Measurements from ENCODE around the gene NCAN. TPM values are rescaled to one million over a fixed set of nuclear protein-coding genes. Genes with fewer than 3 reads are reported as not detected.
A peak's percentile ranks its signal among the peaks of the same experiment; 100 is the strongest.

NCAN gene
- total RNA-seq, 1 experiment from 2014 or later: 3.0 TPM

DNA sequence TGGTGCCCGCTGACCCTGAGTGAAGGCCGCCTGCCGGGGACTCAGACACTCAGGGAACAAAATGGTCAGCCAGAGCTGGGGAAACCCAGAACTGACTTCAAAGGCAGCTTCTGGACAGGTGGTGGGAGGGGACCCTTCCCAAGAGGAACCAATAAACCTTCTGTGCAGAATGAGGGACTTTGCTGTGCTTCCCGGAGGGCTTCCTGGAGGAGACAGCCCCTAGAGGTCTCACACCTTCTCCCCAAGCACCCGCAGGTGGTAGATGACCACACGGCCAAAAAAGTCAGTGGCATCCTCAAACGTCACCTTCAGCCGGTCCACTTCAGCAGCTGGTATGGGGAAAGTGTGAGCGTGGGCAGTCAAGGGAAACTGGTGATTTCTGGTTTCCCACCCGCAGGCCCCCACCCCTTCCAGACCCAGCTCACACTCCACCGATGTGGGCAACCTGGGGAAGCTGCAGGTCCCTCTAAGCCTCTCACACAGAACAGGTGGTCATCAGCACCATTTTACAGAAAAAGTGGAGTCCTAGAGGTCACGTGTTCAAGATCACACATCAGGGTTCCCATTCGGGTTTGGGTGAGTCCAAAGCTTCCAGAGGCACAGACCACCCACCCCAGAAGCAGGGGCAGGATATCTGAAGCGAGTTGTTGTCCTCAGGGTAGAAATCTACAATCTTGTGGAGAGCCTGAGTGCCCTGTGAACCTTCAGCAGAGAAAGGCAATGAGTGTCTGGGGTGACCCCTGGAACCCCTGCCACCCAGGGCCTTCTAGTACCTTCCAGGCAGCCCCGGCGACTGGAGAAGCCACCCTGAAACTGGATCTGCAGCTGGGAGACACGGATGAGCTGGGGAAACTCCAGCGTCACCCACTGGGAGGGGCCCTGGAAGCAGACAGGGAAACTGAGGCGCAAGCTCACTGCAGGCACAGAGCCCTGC is 9.8 kb upstream of the NCAN start:
- Mint-ChIP-seq H3K27me3 (ENCODE audit: low read depth) (peaks cover 37% of the 10 kb centered on the region), H3K4me3 (peak overlapping the region; percentile 88), H3K9me3 (no peaks in the 10 kb centered on the region; the same call in 1 of the 2 replicates), H3K4me1 (peaks cover 12% of the 10 kb centered on the region), H3K27ac (no peak overlapping the region), H3K36me3 (peaks cover 11% of the 10 kb centered on the region)
- ATAC-seq: no peak
- DNase-seq (ENCODE audit: low spot score): no peak
- ChIA-PET POLR2A (interaction anchor here (0.6 to 1.6 kb wide), 3 partner anchors 9 to 63 kb away, joined by 3 to 9 read pairs (median 4); no protein-coding TSS in a partner anchor), CTCF (interaction anchor here (1.5 to 4.2 kb wide), 2 partner anchors 10 to 23 kb away, joined by 4 to 22 read pairs; partner anchors contain the start of gene NCAN)
- TF ChIP-seq FOXK1 (CRISPR knock-in tag; IDR thresholded peaks at IDR 0.05) (0 out of 2 replicates have a peak, but pooled peaks have one; percentile 6), GABPB1 (CRISPR knock-in tag; IDR thresholded peaks at IDR 0.05) (no peak)

DNA sequence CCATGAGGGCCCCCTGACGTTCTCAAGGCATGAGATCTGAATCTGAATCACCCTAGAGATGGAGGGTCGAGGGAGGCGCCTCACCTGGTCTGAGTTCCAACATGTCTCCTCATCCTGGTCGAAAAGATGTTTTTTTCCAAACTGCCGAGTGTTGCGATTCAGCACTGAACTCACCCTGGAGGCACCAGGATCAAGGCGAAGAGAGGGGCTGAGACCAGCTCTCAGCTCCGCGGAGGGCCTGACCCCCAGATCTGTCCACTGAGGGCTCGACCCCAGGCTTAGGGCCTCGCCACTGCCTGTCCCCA is 9.1 kb upstream of the NCAN start:
- Mint-ChIP-seq H3K27ac (no peak overlapping the region), H3K9me3 (peaks cover 7% of the 10 kb centered on the region; the same call in 1 of the 2 replicates), H3K27me3 (ENCODE audit: low read depth) (peaks cover 44% of the 10 kb centered on the region), H3K4me3 (peak overlapping the region; percentile 88), H3K4me1 (peaks cover 12% of the 10 kb centered on the region), H3K36me3 (peaks cover 10% of the 10 kb centered on the region)
- TF ChIP-seq FOXK1 (CRISPR knock-in tag; IDR thresholded peaks at IDR 0.05) (0 out of 2 replicates have a peak, but pooled peaks have one; percentile 4), MYBL2 (CRISPR knock-in tag; IDR thresholded peaks at IDR 0.05) (no peak), MXD4 (CRISPR knock-in tag; IDR thresholded peaks at IDR 0.05; ENCODE audit: borderline replicate concordance) (no peak), SOX15 (CRISPR knock-in tag; IDR thresholded peaks at IDR 0.05) (no peak), GTF2I (CRISPR knock-in tag; conservative IDR thresholded peaks at IDR 0.05) (no peak)
- TF ChIP-seq, protein P1, sequence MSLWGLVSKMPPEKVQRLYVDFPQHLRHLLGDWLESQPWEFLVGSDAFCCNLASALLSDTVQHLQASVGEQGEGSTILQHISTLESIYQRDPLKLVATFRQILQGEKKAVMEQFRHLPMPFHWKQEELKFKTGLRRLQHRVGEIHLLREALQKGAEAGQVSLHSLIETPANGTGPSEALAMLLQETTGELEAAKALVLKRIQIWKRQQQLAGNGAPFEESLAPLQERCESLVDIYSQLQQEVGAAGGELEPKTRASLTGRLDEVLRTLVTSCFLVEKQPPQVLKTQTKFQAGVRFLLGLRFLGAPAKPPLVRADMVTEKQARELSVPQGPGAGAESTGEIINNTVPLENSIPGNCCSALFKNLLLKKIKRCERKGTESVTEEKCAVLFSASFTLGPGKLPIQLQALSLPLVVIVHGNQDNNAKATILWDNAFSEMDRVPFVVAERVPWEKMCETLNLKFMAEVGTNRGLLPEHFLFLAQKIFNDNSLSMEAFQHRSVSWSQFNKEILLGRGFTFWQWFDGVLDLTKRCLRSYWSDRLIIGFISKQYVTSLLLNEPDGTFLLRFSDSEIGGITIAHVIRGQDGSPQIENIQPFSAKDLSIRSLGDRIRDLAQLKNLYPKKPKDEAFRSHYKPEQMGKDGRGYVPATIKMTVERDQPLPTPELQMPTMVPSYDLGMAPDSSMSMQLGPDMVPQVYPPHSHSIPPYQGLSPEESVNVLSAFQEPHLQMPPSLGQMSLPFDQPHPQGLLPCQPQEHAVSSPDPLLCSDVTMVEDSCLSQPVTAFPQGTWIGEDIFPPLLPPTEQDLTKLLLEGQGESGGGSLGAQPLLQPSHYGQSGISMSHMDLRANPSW (CRISPR knock-in tag; conservative IDR thresholded peaks at IDR 0.05; ENCODE audit: low read depth): no peak
- TF ChIP-seq, protein P2, sequence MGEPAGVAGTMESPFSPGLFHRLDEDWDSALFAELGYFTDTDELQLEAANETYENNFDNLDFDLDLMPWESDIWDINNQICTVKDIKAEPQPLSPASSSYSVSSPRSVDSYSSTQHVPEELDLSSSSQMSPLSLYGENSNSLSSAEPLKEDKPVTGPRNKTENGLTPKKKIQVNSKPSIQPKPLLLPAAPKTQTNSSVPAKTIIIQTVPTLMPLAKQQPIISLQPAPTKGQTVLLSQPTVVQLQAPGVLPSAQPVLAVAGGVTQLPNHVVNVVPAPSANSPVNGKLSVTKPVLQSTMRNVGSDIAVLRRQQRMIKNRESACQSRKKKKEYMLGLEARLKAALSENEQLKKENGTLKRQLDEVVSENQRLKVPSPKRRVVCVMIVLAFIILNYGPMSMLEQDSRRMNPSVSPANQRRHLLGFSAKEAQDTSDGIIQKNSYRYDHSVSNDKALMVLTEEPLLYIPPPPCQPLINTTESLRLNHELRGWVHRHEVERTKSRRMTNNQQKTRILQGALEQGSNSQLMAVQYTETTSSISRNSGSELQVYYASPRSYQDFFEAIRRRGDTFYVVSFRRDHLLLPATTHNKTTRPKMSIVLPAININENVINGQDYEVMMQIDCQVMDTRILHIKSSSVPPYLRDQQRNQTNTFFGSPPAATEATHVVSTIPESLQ (CRISPR knock-in tag; IDR thresholded peaks at IDR 0.05): no peak
- TF ChIP-seq, protein P3, sequence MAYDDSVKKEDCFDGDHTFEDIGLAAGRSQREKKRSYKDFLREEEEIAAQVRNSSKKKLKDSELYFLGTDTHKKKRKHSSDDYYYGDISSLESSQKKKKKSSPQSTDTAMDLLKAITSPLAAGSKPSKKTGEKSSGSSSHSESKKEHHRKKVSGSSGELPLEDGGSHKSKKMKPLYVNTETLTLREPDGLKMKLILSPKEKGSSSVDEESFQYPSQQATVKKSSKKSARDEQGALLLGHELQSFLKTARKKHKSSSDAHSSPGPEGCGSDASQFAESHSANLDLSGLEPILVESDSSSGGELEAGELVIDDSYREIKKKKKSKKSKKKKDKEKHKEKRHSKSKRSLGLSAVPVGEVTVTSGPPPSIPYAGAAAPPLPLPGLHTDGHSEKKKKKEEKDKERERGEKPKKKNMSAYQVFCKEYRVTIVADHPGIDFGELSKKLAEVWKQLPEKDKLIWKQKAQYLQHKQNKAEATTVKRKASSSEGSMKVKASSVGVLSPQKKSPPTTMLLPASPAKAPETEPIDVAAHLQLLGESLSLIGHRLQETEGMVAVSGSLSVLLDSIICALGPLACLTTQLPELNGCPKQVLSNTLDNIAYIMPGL (CRISPR knock-in tag; IDR thresholded peaks at IDR 0.05): 0 out of 2 replicates have a peak, but pooled peaks have one; percentile 9
- TF ChIP-seq, protein P4, sequence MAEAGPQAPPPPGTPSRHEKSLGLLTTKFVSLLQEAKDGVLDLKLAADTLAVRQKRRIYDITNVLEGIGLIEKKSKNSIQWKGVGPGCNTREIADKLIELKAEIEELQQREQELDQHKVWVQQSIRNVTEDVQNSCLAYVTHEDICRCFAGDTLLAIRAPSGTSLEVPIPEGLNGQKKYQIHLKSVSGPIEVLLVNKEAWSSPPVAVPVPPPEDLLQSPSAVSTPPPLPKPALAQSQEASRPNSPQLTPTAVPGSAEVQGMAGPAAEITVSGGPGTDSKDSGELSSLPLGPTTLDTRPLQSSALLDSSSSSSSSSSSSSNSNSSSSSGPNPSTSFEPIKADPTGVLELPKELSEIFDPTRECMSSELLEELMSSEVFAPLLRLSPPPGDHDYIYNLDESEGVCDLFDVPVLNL (CRISPR knock-in tag; IDR thresholded peaks at IDR 0.05; ENCODE audit: borderline replicate concordance, low read depth): no peak
- DNase-seq (ENCODE audit: low spot score): no peak
- ChIA-PET POLR2A (interaction anchor here (0.6 to 1.6 kb wide), 4 partner anchors 10 to 63 kb away, joined by 3 to 9 read pairs (median 5); no protein-coding TSS in a partner anchor), CTCF (interaction anchor here (0.8 to 4.2 kb wide), 6 partner anchors 9 to 59 kb away, joined by 3 to 22 read pairs (median 4); partner anchors contain the start of gene NCAN)
- peak; percentile 19 for ATAC-seq
